Upper lobe of left lung (tissue), 6 donors: ENCODE measurements around the gene ASTN1. TPM values are rescaled to one million over a fixed set of nuclear protein-coding genes. Genes with fewer than 3 reads are reported as not detected.

ENCODE experiments used
- ATAC-seq, 2 donors: fragments of 200-7000 bp; cut with Tn5 transposase; one replicate each; pipeline ENCODE4 v1.9.1; 2022; ENCODE audit warnings: mild to moderate bottlenecking in 2 of 2, moderate library complexity in 2 of 2; ENCODE audit not compliant: low FRiP score in 2 of 2
- DNase-seq, 2 donors: peaks; one replicate each; pipeline ENCODE4 v3.0.0-alpha.2; 2019 to 2020
- H3K27ac ChIP-seq, 4 donors: fragments of 200-600 bp; sonication (generic); one replicate each; pipeline ENCODE4 v1.5.1; 2016 to 2019
- H3K27me3 ChIP-seq, 4 donors: fragments of 200-600 bp; sonication (generic); one replicate each; pipeline ENCODE4 v1.5.1; 2017 to 2019
- H3K36me3 ChIP-seq, 4 donors: fragments of 200-600 bp; sonication (generic); one replicate each; pipeline ENCODE4 v1.5.1; 2016 to 2019
- H3K4me1 ChIP-seq, 4 donors: fragments of 200-600 bp; sonication (generic); one replicate each; pipeline ENCODE4 v1.5.1; 2018 to 2019
- H3K4me3 ChIP-seq, 4 donors: fragments of 200-600 bp; sonication (generic); one replicate each; pipeline ENCODE4 v1.5.1; 2017 to 2019; ENCODE audit warnings: mild to moderate bottlenecking in 2 of 4, moderate library complexity in 1 of 4
- H3K9me3 ChIP-seq, 4 donors: fragments of 200-600 bp; sonication (generic); one replicate each; pipeline ENCODE4 v1.5.1; 2018 to 2019
- CTCF ChIP-seq, 6 experiments: fragments of 450-650 bp in 4 of 6; fragments of 200-600 bp in 2 of 6; sonication (generic) in 2 of 6; IDR thresholded peaks; one replicate each; pipeline ENCODE4 v1.5.1; 2016 to 2019; ENCODE audit warnings: antibody characterized with exemption in 6 of 6
- EP300 ChIP-seq, 4 donors: sonication (generic); formaldehyde crosslinking; IDR thresholded peaks; one replicate each; pipeline ENCODE4 v1.5.1; 2017; ENCODE audit warnings: antibody characterized with exemption in 4 of 4, control low read depth in 2 of 4
- POLR2A ChIP-seq, 4 donors: fragments of 450-650 bp; IDR thresholded peaks; one replicate each; pipeline ENCODE4 v1.5.1; 2016 to 2017; ENCODE audit warnings: antibody characterized with exemption in 4 of 4, mild to moderate bottlenecking in 2 of 4
- POLR2AphosphoS5 ChIP-seq, 2 donors: sonication (generic); formaldehyde crosslinking; IDR thresholded peaks; one replicate each; pipeline ENCODE4 v1.5.1; 2017; ENCODE audit warnings: antibody characterized with exemption in 2 of 2
- WGBS, 2 donors: methylation state at CpG; one replicate each; pipeline ENCODE4 v1.1.5; 2017 to 2018; 5-methylcytosine and 5-hydroxymethylcytosine counted together
- total RNA-seq, 6 donors: library from RNA; depleted of rRNA in 4 of 6; stranded (reverse); fragments of >200 nt in 4 of 6; gene quantifications; one replicate each; pipeline versions ENCODE4 v1.1.0 to v1.2.1, GENCODE V29; 2016 to 2021
- donor health status: DM: no; HTN: no; CAD: no; lungs with moderate emphysema.
- donor health status: DM: no; HTN: yes; CAD: no; lungs with severe emphysema.

ASTN1 gene
- total RNA-seq, 6 donors from 2014 or later, result 0.15 to 1.0 (median 0.32) TPM; not detected in 2

- no peaks in the 10 kb centered on the region for H3K4me1 ChIP-seq
- H3K9me3 ChIP-seq, result no peaks in the 10 kb centered on the region
- no peak overlapping the region for H3K4me3 ChIP-seq
- H3K27ac ChIP-seq, result no peak overlapping the region
- ATAC-seq, result no peak
- TF ChIP-seq POLR2A (IDR thresholded peaks at IDR 0.05) (no peak), EP300 (IDR thresholded peaks at IDR 0.05) (no peak), CTCF (IDR thresholded peaks at IDR 0.05) (no peak), POLR2AphosphoS5 (IDR thresholded peaks at IDR 0.05) (no peak)
- H3K27me3 ChIP-seq, result no peaks in the 10 kb centered on the region
- 84 to 94% methylated on average over 1 of the region's 1 CpG for WGBS, 2 donors
- DNase-seq, result no peak
- H3K36me3 ChIP-seq, result no peaks in the 10 kb centered on the region
These were observed 226.1 kb downstream of the ASTN1 start for GRCh38 chr1:176938375-176938774.

- no peak overlapping the region for H3K4me3 ChIP-seq
- DNase-seq, result no peak
- WGBS, 2 donors, result 91 to 92% methylated on average over 4 of the region's 4 CpGs
- no peaks in the 10 kb centered on the region for H3K4me1 ChIP-seq
- H3K9me3 ChIP-seq, result no peaks in the 10 kb centered on the region
- H3K27me3 ChIP-seq, result no peaks in the 10 kb centered on the region
- no peak overlapping the region for H3K27ac ChIP-seq
- H3K36me3 ChIP-seq, result no peaks in the 10 kb centered on the region
- TF ChIP-seq CTCF (IDR thresholded peaks at IDR 0.05) (no peak), EP300 (IDR thresholded peaks at IDR 0.05) (no peak), POLR2A (IDR thresholded peaks at IDR 0.05) (no peak), POLR2AphosphoS5 (IDR thresholded peaks at IDR 0.05) (no peak)
- ATAC-seq, result no peak
These were observed 230.1 kb downstream of the ASTN1 start for GRCh38 chr1:176934370-176934769.

GRCh38 chr1:176932114-176933104, 232.1 kb downstream of the ASTN1 start:
- ATAC-seq (peak in 1 of 2 donors; percentile 47), DNase-seq (no peak)
- H3K27me3 ChIP-seq, result no peaks in the 10 kb centered on the region
- H3K9me3 ChIP-seq, result no peaks in the 10 kb centered on the region
- H3K4me3 ChIP-seq, result no peak overlapping the region
- no peaks in the 10 kb centered on the region for H3K36me3 ChIP-seq
- H3K4me1 ChIP-seq, result no peaks in the 10 kb centered on the region
- no peak for TF ChIP-seq CTCF (IDR thresholded peaks at IDR 0.05)
- no peak for TF ChIP-seq POLR2AphosphoS5 (IDR thresholded peaks at IDR 0.05)
- no peak for TF ChIP-seq POLR2A (IDR thresholded peaks at IDR 0.05)
- TF ChIP-seq EP300 (IDR thresholded peaks at IDR 0.05), result no peak
- no peak overlapping the region for H3K27ac ChIP-seq
- WGBS, 2 donors, result 59 to 67% methylated on average over 7 of the region's 7 CpGs

- Histone ChIP-seq H3K27ac (no peak overlapping the region), H3K27me3 (no peaks in the 10 kb centered on the region), H3K4me3 (no peak overlapping the region), H3K36me3 (no peaks in the 10 kb centered on the region), H3K9me3 (no peaks in the 10 kb centered on the region), H3K4me1 (no peaks in the 10 kb centered on the region)
- no peak for DNase-seq
- TF ChIP-seq EP300 (IDR thresholded peaks at IDR 0.05) (no peak), POLR2A (IDR thresholded peaks at IDR 0.05) (no peak), POLR2AphosphoS5 (IDR thresholded peaks at IDR 0.05) (no peak), CTCF (IDR thresholded peaks at IDR 0.05) (no peak)
- no peak for ATAC-seq
- WGBS, 2 donors, result 68 to 79% methylated on average over 1 of the region's 1 CpG
These were observed 233.0 kb downstream of the ASTN1 start for GRCh38 chr1:176931526-176931925.
